ENCODE data around the gene ABLIM3.

DNA sequence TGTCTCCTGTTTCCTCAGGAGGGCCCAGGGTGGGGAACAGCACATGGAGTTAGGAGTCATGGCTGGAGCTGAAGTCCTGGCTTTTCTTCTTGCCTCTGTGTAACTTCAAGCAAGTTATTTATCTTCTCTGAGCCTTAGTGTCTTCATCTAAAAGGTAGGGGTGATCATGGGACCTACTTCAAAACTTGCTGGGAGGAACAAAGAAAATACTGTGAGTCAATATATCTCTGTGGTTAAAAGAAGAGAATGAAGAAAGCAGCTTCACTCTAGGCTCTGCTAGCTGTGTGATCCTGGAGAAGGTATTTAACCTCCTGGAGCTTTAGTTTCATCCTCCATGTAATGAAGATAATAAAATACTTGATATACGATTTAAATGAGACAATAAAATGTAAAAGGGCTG is 156.9 kb downstream of the ABLIM3 start:
- TF ChIP-seq, protein P1, sequence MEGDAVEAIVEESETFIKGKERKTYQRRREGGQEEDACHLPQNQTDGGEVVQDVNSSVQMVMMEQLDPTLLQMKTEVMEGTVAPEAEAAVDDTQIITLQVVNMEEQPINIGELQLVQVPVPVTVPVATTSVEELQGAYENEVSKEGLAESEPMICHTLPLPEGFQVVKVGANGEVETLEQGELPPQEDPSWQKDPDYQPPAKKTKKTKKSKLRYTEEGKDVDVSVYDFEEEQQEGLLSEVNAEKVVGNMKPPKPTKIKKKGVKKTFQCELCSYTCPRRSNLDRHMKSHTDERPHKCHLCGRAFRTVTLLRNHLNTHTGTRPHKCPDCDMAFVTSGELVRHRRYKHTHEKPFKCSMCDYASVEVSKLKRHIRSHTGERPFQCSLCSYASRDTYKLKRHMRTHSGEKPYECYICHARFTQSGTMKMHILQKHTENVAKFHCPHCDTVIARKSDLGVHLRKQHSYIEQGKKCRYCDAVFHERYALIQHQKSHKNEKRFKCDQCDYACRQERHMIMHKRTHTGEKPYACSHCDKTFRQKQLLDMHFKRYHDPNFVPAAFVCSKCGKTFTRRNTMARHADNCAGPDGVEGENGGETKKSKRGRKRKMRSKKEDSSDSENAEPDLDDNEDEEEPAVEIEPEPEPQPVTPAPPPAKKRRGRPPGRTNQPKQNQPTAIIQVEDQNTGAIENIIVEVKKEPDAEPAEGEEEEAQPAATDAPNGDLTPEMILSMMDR (IDR thresholded peaks at IDR 0.05): no peak
- TF ChIP-seq EP300 (IDR thresholded peaks at IDR 0.05) (no peak), POLR2A (IDR thresholded peaks at IDR 0.05) (no peak)
